Liver (tissue), 3 donors: ENCODE measurements around the gene ARHGAP32.

Experiments used
- EGR1 ChIP-seq, 2 donors: IDR thresholded peaks; 2 replicates each; pipeline ENCODE4 v1.6.1; 2016 to 2018; ENCODE audit warnings: antibody characterized with exemption in 2 of 2, low read depth in 2 of 2
- HNF4A ChIP-seq, 2 donors: conservative IDR thresholded peaks; 2 replicates each; pipeline ENCODE4 v1.6.1; 2016; ENCODE audit warnings: antibody characterized with exemption in 2 of 2, mild to moderate bottlenecking in 2 of 2
- HNF4G ChIP-seq: IDR thresholded peaks from 2 replicates; pipeline ENCODE4 v1.6.1; 2016; ENCODE audit warnings: antibody characterized with exemption
- JUND ChIP-seq, 2 donors: IDR thresholded peaks; 2 replicates each; pipeline ENCODE4 v1.6.1; 2016; ENCODE audit warnings: antibody characterized with exemption in 2 of 2
- NR2F2 ChIP-seq: IDR thresholded peaks from 2 replicates; pipeline ENCODE4 v1.6.1; 2016; ENCODE audit warnings: antibody characterized with exemption
- RAD21 ChIP-seq, 2 donors: IDR thresholded peaks; 2 replicates each; pipeline ENCODE4 v1.6.1; 2016; ENCODE audit warnings: antibody characterized with exemption in 2 of 2, mild to moderate bottlenecking in 2 of 2
- SP1 ChIP-seq: IDR thresholded peaks from 2 replicates; pipeline ENCODE4 v1.6.1; 2018; ENCODE audit warnings: antibody characterized with exemption, mild to moderate bottlenecking
- TAF1 ChIP-seq: conservative IDR thresholded peaks from 2 replicates; pipeline ENCODE4 v1.6.1; 2016; ENCODE audit warnings: antibody characterized with exemption, mild to moderate bottlenecking
- YY1 ChIP-seq: IDR thresholded peaks from 2 replicates; pipeline ENCODE4 v1.6.1; 2016; ENCODE audit warnings: antibody characterized with exemption, mild to moderate bottlenecking
- TF ChIP-seq, protein P1 (sequence below): fragments of 150-350 bp; IDR thresholded peaks from 2 replicates; pipeline ENCODE4 v1.5.1; 2017; ENCODE audit warnings: improper control_type of control experiment, low read depth, low read length; ENCODE audit not compliant: missing input control
- TF ChIP-seq, protein P2 (sequence below): IDR thresholded peaks from 2 replicates; pipeline ENCODE4 v1.6.1; 2016; ENCODE audit warnings: antibody characterized with exemption
- TF ChIP-seq, protein P3 (sequence below): IDR thresholded peaks from 2 replicates; pipeline ENCODE4 v1.6.1; 2016; ENCODE audit warnings: antibody characterized with exemption
- TF ChIP-seq, protein P4 (sequence below): IDR thresholded peaks from 2 replicates; pipeline ENCODE4 v1.6.1; 2016; ENCODE audit warnings: antibody characterized with exemption, mild to moderate bottlenecking
- TF ChIP-seq, protein P5 (sequence below): IDR thresholded peaks from 2 replicates; pipeline ENCODE4 v1.6.1; 2016; ENCODE audit warnings: antibody characterized with exemption
- donor health status: healthy.
- donor health status: healthy.

DNA sequence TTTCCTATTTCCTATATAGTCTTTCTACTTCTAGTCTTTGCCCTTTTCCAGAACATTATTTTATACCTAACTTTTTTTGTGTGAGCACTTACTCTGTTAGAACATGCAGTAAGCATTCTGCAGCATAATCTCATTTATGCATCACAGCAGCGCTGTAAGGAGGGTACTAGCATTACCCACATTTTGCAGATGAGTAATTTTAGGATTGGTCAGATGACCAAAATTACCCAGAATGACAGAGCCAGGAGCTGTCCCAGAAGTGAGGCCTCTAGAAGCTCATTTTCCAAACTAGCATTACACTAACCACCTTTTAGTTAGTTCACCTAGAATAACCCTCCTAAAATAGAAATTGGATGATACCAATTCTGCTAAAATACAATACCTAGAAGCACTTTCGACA, 47.1 kb upstream of the ARHGAP32 start:
- TF ChIP-seq, protein P1, sequence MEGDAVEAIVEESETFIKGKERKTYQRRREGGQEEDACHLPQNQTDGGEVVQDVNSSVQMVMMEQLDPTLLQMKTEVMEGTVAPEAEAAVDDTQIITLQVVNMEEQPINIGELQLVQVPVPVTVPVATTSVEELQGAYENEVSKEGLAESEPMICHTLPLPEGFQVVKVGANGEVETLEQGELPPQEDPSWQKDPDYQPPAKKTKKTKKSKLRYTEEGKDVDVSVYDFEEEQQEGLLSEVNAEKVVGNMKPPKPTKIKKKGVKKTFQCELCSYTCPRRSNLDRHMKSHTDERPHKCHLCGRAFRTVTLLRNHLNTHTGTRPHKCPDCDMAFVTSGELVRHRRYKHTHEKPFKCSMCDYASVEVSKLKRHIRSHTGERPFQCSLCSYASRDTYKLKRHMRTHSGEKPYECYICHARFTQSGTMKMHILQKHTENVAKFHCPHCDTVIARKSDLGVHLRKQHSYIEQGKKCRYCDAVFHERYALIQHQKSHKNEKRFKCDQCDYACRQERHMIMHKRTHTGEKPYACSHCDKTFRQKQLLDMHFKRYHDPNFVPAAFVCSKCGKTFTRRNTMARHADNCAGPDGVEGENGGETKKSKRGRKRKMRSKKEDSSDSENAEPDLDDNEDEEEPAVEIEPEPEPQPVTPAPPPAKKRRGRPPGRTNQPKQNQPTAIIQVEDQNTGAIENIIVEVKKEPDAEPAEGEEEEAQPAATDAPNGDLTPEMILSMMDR: no peak
- TF ChIP-seq, protein P2, sequence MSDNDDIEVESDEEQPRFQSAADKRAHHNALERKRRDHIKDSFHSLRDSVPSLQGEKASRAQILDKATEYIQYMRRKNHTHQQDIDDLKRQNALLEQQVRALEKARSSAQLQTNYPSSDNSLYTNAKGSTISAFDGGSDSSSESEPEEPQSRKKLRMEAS: no peak
- TF ChIP-seq JUND (IDR thresholded peaks at IDR 0.05) (no peak), TAF1 (no peak), EGR1 (IDR thresholded peaks at IDR 0.05; ENCODE audit: low read depth in 2 of 2) (no peak), SP1 (no peak), HNF4A (conservative IDR thresholded peaks at IDR 0.05) (no peak), RAD21 (IDR thresholded peaks at IDR 0.05) (no peak), YY1 (no peak), NR2F2 (no peak), HNF4G (no peak)
- TF ChIP-seq, protein P3, sequence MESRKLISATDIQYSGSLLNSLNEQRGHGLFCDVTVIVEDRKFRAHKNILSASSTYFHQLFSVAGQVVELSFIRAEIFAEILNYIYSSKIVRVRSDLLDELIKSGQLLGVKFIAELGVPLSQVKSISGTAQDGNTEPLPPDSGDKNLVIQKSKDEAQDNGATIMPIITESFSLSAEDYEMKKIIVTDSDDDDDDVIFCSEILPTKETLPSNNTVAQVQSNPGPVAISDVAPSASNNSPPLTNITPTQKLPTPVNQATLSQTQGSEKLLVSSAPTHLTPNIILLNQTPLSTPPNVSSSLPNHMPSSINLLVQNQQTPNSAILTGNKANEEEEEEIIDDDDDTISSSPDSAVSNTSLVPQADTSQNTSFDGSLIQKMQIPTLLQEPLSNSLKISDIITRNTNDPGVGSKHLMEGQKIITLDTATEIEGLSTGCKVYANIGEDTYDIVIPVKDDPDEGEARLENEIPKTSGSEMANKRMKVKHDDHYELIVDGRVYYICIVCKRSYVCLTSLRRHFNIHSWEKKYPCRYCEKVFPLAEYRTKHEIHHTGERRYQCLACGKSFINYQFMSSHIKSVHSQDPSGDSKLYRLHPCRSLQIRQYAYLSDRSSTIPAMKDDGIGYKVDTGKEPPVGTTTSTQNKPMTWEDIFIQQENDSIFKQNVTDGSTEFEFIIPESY: no peak
- TF ChIP-seq, protein P4, sequence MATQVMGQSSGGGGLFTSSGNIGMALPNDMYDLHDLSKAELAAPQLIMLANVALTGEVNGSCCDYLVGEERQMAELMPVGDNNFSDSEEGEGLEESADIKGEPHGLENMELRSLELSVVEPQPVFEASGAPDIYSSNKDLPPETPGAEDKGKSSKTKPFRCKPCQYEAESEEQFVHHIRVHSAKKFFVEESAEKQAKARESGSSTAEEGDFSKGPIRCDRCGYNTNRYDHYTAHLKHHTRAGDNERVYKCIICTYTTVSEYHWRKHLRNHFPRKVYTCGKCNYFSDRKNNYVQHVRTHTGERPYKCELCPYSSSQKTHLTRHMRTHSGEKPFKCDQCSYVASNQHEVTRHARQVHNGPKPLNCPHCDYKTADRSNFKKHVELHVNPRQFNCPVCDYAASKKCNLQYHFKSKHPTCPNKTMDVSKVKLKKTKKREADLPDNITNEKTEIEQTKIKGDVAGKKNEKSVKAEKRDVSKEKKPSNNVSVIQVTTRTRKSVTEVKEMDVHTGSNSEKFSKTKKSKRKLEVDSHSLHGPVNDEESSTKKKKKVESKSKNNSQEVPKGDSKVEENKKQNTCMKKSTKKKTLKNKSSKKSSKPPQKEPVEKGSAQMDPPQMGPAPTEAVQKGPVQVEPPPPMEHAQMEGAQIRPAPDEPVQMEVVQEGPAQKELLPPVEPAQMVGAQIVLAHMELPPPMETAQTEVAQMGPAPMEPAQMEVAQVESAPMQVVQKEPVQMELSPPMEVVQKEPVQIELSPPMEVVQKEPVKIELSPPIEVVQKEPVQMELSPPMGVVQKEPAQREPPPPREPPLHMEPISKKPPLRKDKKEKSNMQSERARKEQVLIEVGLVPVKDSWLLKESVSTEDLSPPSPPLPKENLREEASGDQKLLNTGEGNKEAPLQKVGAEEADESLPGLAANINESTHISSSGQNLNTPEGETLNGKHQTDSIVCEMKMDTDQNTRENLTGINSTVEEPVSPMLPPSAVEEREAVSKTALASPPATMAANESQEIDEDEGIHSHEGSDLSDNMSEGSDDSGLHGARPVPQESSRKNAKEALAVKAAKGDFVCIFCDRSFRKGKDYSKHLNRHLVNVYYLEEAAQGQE: no peak
- TF ChIP-seq, protein P5, sequence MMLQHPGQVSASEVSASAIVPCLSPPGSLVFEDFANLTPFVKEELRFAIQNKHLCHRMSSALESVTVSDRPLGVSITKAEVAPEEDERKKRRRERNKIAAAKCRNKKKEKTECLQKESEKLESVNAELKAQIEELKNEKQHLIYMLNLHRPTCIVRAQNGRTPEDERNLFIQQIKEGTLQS: no peak
